IMR-90 (cell line): ENCODE results near the gene MARK4. TPM values are rescaled to one million over a fixed set of nuclear protein-coding genes. Genes with fewer than 3 reads are reported as not detected.

Experiments
- ATAC-seq: fragments of 200-7000 bp; cut with Tn5 transposase; 2 replicates; pipeline ENCODE4 v1.9.1; 2020; ENCODE audit warnings: low read depth, mild to moderate bottlenecking, moderate library complexity
- BruUV-seq: library from RNA; stranded (reverse); fragments of 400-500 nt; replicated peaks from 2 replicates; lab custom pipeline; 2021; lab: Mats Ljungman, UMichigan
- CTCF ChIA-PET: fragments of 300-600 bp; formaldehyde crosslinking; extraction: SDS; loops from one replicate; lab custom pipeline; 2021; ENCODE audit warnings: antibody characterized with exemption; lab: Yijun Ruan, JAX
- POLR2A ChIA-PET: fragments of 300-600 bp; sonication (Branson Sonifier 250); formaldehyde crosslinking; loops from one replicate; lab custom pipeline; 2022; ENCODE audit warnings: antibody characterized with exemption; ENCODE audit not compliant: unreplicated experiment; lab: Charles Lee
- DNase-seq: peaks from one replicate; pipeline ENCODE4 v3.0.0; 2013
- H2AFZ ChIP-seq: replicated peaks from 2 replicates; pipeline ENCODE3; 2013; ENCODE audit warnings: low read length, mild to moderate bottlenecking; ENCODE audit not compliant: poor library complexity
- H2AK5ac ChIP-seq: 2 replicates; pipeline ENCODE4 v1.6.1; 2013; ENCODE audit warnings: low read depth, low read length, inconsistent platforms
- H2AK9ac ChIP-seq: replicated peaks from 2 replicates; pipeline ENCODE3; 2013; ENCODE audit warnings: mild to moderate bottlenecking, low read depth, low read length, moderate library complexity; ENCODE audit not compliant: poor library complexity
- H2BK120ac ChIP-seq: 2 replicates; pipeline ENCODE4 v1.6.1; 2013; ENCODE audit warnings: low read depth, low read length, inconsistent platforms
- H2BK15ac ChIP-seq: 3 replicates; pipeline ENCODE4 v1.6.1; 2013; ENCODE audit warnings: low read depth, low read length, inconsistent platforms
- H2BK20ac ChIP-seq: 2 replicates; pipeline ENCODE4 v1.6.1; 2013; ENCODE audit warnings: low read depth, mild to moderate bottlenecking, inconsistent platforms, low read length, moderate library complexity
- H2BK5ac ChIP-seq: 2 replicates; pipeline ENCODE4 v1.6.1; 2013; ENCODE audit warnings: mild to moderate bottlenecking, low read depth, low read length, inconsistent platforms; ENCODE audit not compliant: poor library complexity, severe bottlenecking
- H3K14ac ChIP-seq: replicated peaks from 2 replicates; pipeline ENCODE4 v1.6.1; 2013; ENCODE audit warnings: low read depth, low read length, inconsistent platforms
- H3K18ac ChIP-seq: 2 replicates; pipeline ENCODE4 v1.6.1; 2013; ENCODE audit warnings: low read depth, low read length, control low read depth
- H3K23ac ChIP-seq: 2 replicates; pipeline ENCODE4 v1.6.1; 2013; ENCODE audit warnings: low read depth, low read length, inconsistent platforms
- H3K27ac ChIP-seq: 2 replicates; pipeline ENCODE4 v1.5.1; 2013; ENCODE audit warnings: mild to moderate bottlenecking, control low read depth, low read length; ENCODE audit not compliant: insufficient read depth
- H3K27me3 ChIP-seq: 2 replicates; pipeline ENCODE4 v1.6.1; 2013; ENCODE audit warnings: low read length; ENCODE audit not compliant: control insufficient read depth, insufficient read depth
- H3K36me3 ChIP-seq: 2 replicates; pipeline ENCODE4 v1.6.1; 2013; ENCODE audit warnings: low read length, mixed read lengths; ENCODE audit not compliant: control insufficient read depth, insufficient read depth
- H3K4ac ChIP-seq: 2 replicates; pipeline ENCODE4 v1.6.1; 2013; ENCODE audit warnings: low read depth, low read length, inconsistent platforms
- H3K4me1 ChIP-seq: 2 replicates; pipeline ENCODE4 v1.6.1; 2013; ENCODE audit warnings: low read length, mixed read lengths; ENCODE audit not compliant: control insufficient read depth, insufficient read depth
- H3K4me2 ChIP-seq: 2 replicates; pipeline ENCODE4 v1.6.1; 2013; ENCODE audit warnings: low read depth, mild to moderate bottlenecking, control low read depth, low read length, moderate library complexity
- H3K4me3 ChIP-seq: 2 replicates; pipeline ENCODE4 v1.5.1; 2013; ENCODE audit warnings: low read depth, mild to moderate bottlenecking, control low read depth, low read length, moderate library complexity; ENCODE audit not compliant: insufficient read depth
- H3K56ac ChIP-seq: 2 replicates; pipeline ENCODE4 v1.6.1; 2013; ENCODE audit warnings: low read length, inconsistent platforms; ENCODE audit not compliant: insufficient read depth; ENCODE audit errors: extremely low read depth
- H3K79me1 ChIP-seq, 2 experiments: 2 replicates each; pipeline ENCODE4 v1.6.1; 2013; ENCODE audit warnings: low read length in 2 of 2, inconsistent platforms in 1 of 2, low read depth in 1 of 2
- H3K9ac ChIP-seq: 2 replicates; pipeline ENCODE4 v1.6.1; 2013; ENCODE audit warnings: low read depth, low read length, control low read depth
- H3K9me1 ChIP-seq: 2 replicates; pipeline ENCODE4 v1.6.1; 2013; ENCODE audit warnings: low read length, inconsistent platforms; ENCODE audit not compliant: insufficient read depth
- H3K9me3 ChIP-seq: 2 replicates; pipeline ENCODE4 v1.6.1; 2013; ENCODE audit warnings: low read length; ENCODE audit not compliant: control insufficient read depth, insufficient read depth
- H4K20me1 ChIP-seq: 2 replicates; pipeline ENCODE4 v1.6.1; 2013; ENCODE audit warnings: low read length, inconsistent platforms; ENCODE audit not compliant: insufficient read depth
- H4K5ac ChIP-seq: 2 replicates; pipeline ENCODE4 v1.6.1; 2013; ENCODE audit warnings: mild to moderate bottlenecking, low read depth, low read length, control low read depth
- H4K8ac ChIP-seq, 2 experiments: 2 replicates each; pipeline ENCODE4 v1.6.1; 2013; ENCODE audit warnings: low read depth in 2 of 2, low read length in 2 of 2, control low read depth in 1 of 2, inconsistent platforms in 1 of 2
- H4K91ac ChIP-seq: 2 replicates; pipeline ENCODE4 v1.6.1; 2013; ENCODE audit warnings: low read depth, low read length, inconsistent platforms; ENCODE audit not compliant: insufficient read depth
- BHLHE40 ChIP-seq: fragments of 150-350 bp; IDR thresholded peaks from 2 replicates; pipeline ENCODE4 v1.6.1; 2016; ENCODE audit warnings: mild to moderate bottlenecking, low read depth, low read length
- CEBPB ChIP-seq: IDR thresholded peaks from 2 replicates; pipeline ENCODE4 v1.6.1; 2012; ENCODE audit warnings: low read depth, low read length, improper control_type of control experiment
- CHD1 ChIP-seq: IDR thresholded peaks from 2 replicates; pipeline ENCODE4 v1.6.1; 2012; ENCODE audit warnings: low read depth, low read length, improper control_type of control experiment
- CTCF ChIP-seq: conservative IDR thresholded peaks from 2 replicates; pipeline ENCODE4 v1.5.1; 2012; ENCODE audit warnings: mild to moderate bottlenecking, low read depth, low read length, improper control_type of control experiment
- ELK1 ChIP-seq: fragments of 150-350 bp; IDR thresholded peaks from 2 replicates; pipeline ENCODE4 v1.6.1; 2016; ENCODE audit warnings: low read depth, mild to moderate bottlenecking, low read length, moderate library complexity, borderline replicate concordance
- FOS ChIP-seq: fragments of 150-350 bp; IDR thresholded peaks from 2 replicates; pipeline ENCODE4 v1.6.1; 2016; ENCODE audit warnings: low read depth, low read length
- MAFK ChIP-seq: IDR thresholded peaks from 2 replicates; pipeline ENCODE4 v1.6.1; 2012; ENCODE audit warnings: low read depth, low read length, improper control_type of control experiment
- MXI1 ChIP-seq: IDR thresholded peaks from 2 replicates; pipeline ENCODE4 v1.6.1; 2012; ENCODE audit warnings: low read depth, mild to moderate bottlenecking, low read length, moderate library complexity, borderline replicate concordance
- NFE2L2 ChIP-seq: fragments of 150-350 bp; IDR thresholded peaks from 2 replicates; pipeline ENCODE4 v1.6.1; 2016; ENCODE audit warnings: low read depth, mild to moderate bottlenecking, low read length
- POLR2A ChIP-seq: IDR thresholded peaks from 2 replicates; pipeline ENCODE4 v1.6.1; 2012; ENCODE audit warnings: mild to moderate bottlenecking, low read depth, low read length
- RAD21 ChIP-seq: IDR thresholded peaks from 2 replicates; pipeline ENCODE4 v1.6.1; 2012; ENCODE audit warnings: low read length, improper control_type of control experiment
- RCOR1 ChIP-seq: IDR thresholded peaks from 2 replicates; pipeline ENCODE4 v1.6.1; 2012; ENCODE audit warnings: mild to moderate bottlenecking, low read length, improper control_type of control experiment; ENCODE audit not compliant: insufficient replicate concordance
- RFX5 ChIP-seq: IDR thresholded peaks from 2 replicates; pipeline ENCODE4 v1.8.0; 2012; ENCODE audit warnings: low read depth, mild to moderate bottlenecking, low read length, moderate library complexity
- SMC3 ChIP-seq: fragments of 150-350 bp; IDR thresholded peaks from 2 replicates; pipeline ENCODE4 v1.6.1; 2016; ENCODE audit warnings: low read depth, mild to moderate bottlenecking, antibody characterized with exemption, low read length, moderate library complexity
- USF2 ChIP-seq: fragments of 150-350 bp; IDR thresholded peaks from 2 replicates; pipeline ENCODE4 v1.6.1; 2017; ENCODE audit warnings: mild to moderate bottlenecking, antibody characterized with exemption, low read length, low read depth
- WGBS, 2 experiments: methylation state at CpG; one replicate each; pipeline versions ENCODE4 v1.1.5 to v1.1.7; 2013; ENCODE audit warnings: missing lambda C conversion rate in 2 of 2; ENCODE audit not compliant: insufficient read length in 1 of 2; ENCODE audit errors: extremely low coverage in 2 of 2; 5-methylcytosine and 5-hydroxymethylcytosine counted together
- dilution Hi-C: fragments of 300-500 bp; cut with HindIII; formaldehyde crosslinking; loops from one replicate; pipeline ENCODE4 v1.14.3; 2018; ENCODE audit warnings: low sequenced_read_pairs; ENCODE audit not compliant: unreplicated experiment
- in situ Hi-C: fragments of 300-500 bp; cut with MboI; formaldehyde crosslinking; loops from 3 replicates; pipeline ENCODE4 v1.14.3; 2019; ENCODE audit warnings: low sequenced_read_pairs, inconsistent platforms, mixed read lengths
- intact Hi-C: fragments of 100-400 bp; cut with micrococcal nuclease; formaldehyde crosslinking; loops from 2 replicates; pipeline ENCODE4 v1.10.0; 2022
- polyA plus RNA-seq, 3 experiments: library from polyadenylated mRNA; depleted of rRNA; stranded (reverse); fragments of >200 nt; gene quantifications; 2 replicates each; pipeline ENCODE4 v1.2.3, GENCODE V29; 2012; ENCODE audit warnings: low replicate concordance in 1 of 3
- total RNA-seq: library from RNA; depleted of rRNA; stranded (reverse); fragments of >200 nt; gene quantifications from 2 replicates; pipeline ENCODE4 v1.2.3, GENCODE V29; 2012

Gene MARK4
- total and polyA plus RNA-seq, 2 of the 4 experiments (the other 2 are of a cell fraction): 11.3 to 20.7 TPM

GRCh38 chr19:45305421-45305820, 54.4 kb downstream of the MARK4 start:
- Histone ChIP-seq H2AFZ (no peak overlapping the region), H3K27me3 (no peaks in the 10 kb centered on the region), H3K4ac (no peak overlapping the region), H3K27ac (no peak overlapping the region), H2BK5ac (no peak overlapping the region), H2BK15ac (no peak overlapping the region), H3K23ac (no peak overlapping the region), H2BK20ac (no peak overlapping the region), H3K4me3 (no peak overlapping the region), H3K9ac (no peak overlapping the region), H3K36me3 (peaks cover 14% of the 10 kb centered on the region; the same call in 1 of the 2 replicates), H2AK5ac (no peak overlapping the region), H3K79me1 (no peaks in the 10 kb centered on the region), H4K91ac (no peak overlapping the region), H4K5ac (no peak overlapping the region), H3K56ac (no peak overlapping the region), H3K9me3 (0 out of 2 replicates have a peak, but pooled peaks cover 2% of the 10 kb centered on the region), H2AK9ac (no peak overlapping the region), H3K4me2 (no peak overlapping the region), H3K18ac (no peak overlapping the region), H2BK120ac (no peak overlapping the region), H4K20me1 (no peaks in the 10 kb centered on the region), H3K14ac (no peak overlapping the region), H3K9me1 (peaks cover 5% of the 10 kb centered on the region; the same call in 1 of the 2 replicates), H4K8ac (no peak overlapping the region), H3K4me1 (no peaks in the 10 kb centered on the region)
- WGBS, 2 experiments: no CpG with 5 or more reads among the region's 5 CpGs
- intact Hi-C loops: no loop called here
- in situ Hi-C loops: no loop called here
- POLR2A ChIA-PET: interaction anchor here (0.5 kb wide), 1 partner anchor 893 kb away, joined by 10 read pairs; no protein-coding TSS in a partner anchor
- ATAC-seq (no peak), DNase-seq (no peak)
- dilution Hi-C loops: no loop called here
- TF ChIP-seq MXI1 (no peak), CHD1 (no peak), POLR2A (no peak), MAFK (no peak), FOS (no peak), RCOR1 (no peak), RAD21 (no peak), NFE2L2 (no peak), ELK1 (no peak), USF2 (no peak), BHLHE40 (no peak), RFX5 (no peak), SMC3 (no peak), CTCF (no peak), CEBPB (no peak)
- no TSS peak for BruUV-seq
- CTCF ChIA-PET: no interaction called here
